ENCODE data around the gene FSD1.

FSD1 gene

GRCh38 chr19:4360081-4360569 lies 55.7 kb downstream of the FSD1 start:
- Histone ChIP-seq H3K9ac (ENCODE audit: low read length) (no peak overlapping the region), H3K36me3 (ENCODE audit: insufficient read depth, low read length) (peaks cover 51% of the 10 kb centered on the region)

GRCh38 chr19:4360641-4361151 lies 56.3 kb downstream of the FSD1 start:
- Histone ChIP-seq H4K20me1 (ENCODE audit: insufficient read depth, low read length) (no peaks in the 10 kb centered on the region), H3K27me3 (ENCODE audit: insufficient read depth, low read length) (no peaks in the 10 kb centered on the region), H3K4me1 (ENCODE audit: insufficient read depth, low read length, severe bottlenecking) (no peaks in the 10 kb centered on the region), H3K4me3 (ENCODE audit: low read depth, low read length, poor library complexity, severe bottlenecking) (no peak overlapping the region), H3K9me2 (ENCODE audit: low read depth, low read length) (no peaks in the 10 kb centered on the region), H3K27ac (ENCODE audit: low read depth, low read length, poor library complexity, severe bottlenecking) (no peak overlapping the region), H3F3A (ENCODE audit: insufficient read depth, low read length) (no peaks in the 10 kb centered on the region), H3K4me2 (ENCODE audit: low read length) (no peak overlapping the region), H3K79me2 (ENCODE audit: insufficient read depth, low read length) (no peaks in the 10 kb centered on the region), H2AFZ (ENCODE audit: low read length) (no peak overlapping the region), H3K9me3 (ENCODE audit: low read length) (no peaks in the 10 kb centered on the region), H3K9ac (ENCODE audit: low read length) (no peak overlapping the region), H3K36me3 (ENCODE audit: insufficient read depth, low read length) (peaks cover 56% of the 10 kb centered on the region)
- TF ChIP-seq EZH2 (IDR thresholded peaks at IDR 0.05; ENCODE audit: borderline replicate concordance, low read length): no peak
- TF ChIP-seq CTCF (IDR thresholded peaks at IDR 0.05; ENCODE audit: low read length): no peak

More at GRCh38 chr19:4360081-4360569, 55.7 kb downstream of the FSD1 start:
- H2AFZ ChIP-seq (ENCODE audit: low read length): no peak overlapping the region
- TF ChIP-seq EZH2 (IDR thresholded peaks at IDR 0.05; ENCODE audit: borderline replicate concordance, low read length): no peak
- no peak for TF ChIP-seq CTCF (IDR thresholded peaks at IDR 0.05; ENCODE audit: low read length)
- H3K4me1 ChIP-seq (ENCODE audit: insufficient read depth, low read length, severe bottlenecking): no peaks in the 10 kb centered on the region
- no peaks in the 10 kb centered on the region for H3K27me3 ChIP-seq (ENCODE audit: insufficient read depth, low read length)
- no peaks in the 10 kb centered on the region for H3F3A ChIP-seq (ENCODE audit: insufficient read depth, low read length)
- no peaks in the 10 kb centered on the region for H3K79me2 ChIP-seq (ENCODE audit: insufficient read depth, low read length)
- H3K4me2 ChIP-seq (ENCODE audit: low read length): no peak overlapping the region
- no peaks in the 10 kb centered on the region for H3K9me2 ChIP-seq (ENCODE audit: low read depth, low read length)
- no peak overlapping the region for H3K4me3 ChIP-seq (ENCODE audit: low read depth, low read length, poor library complexity, severe bottlenecking)
- H4K20me1 ChIP-seq (ENCODE audit: insufficient read depth, low read length): no peaks in the 10 kb centered on the region
- no peaks in the 10 kb centered on the region for H3K9me3 ChIP-seq (ENCODE audit: low read length)
- H3K27ac ChIP-seq (ENCODE audit: low read depth, low read length, poor library complexity, severe bottlenecking): no peak overlapping the region

- no peak overlapping the region for H3K4me3 ChIP-seq (ENCODE audit: low read depth, low read length, poor library complexity, severe bottlenecking)
- H3K27me3 ChIP-seq (ENCODE audit: insufficient read depth, low read length): no peaks in the 10 kb centered on the region
- H3K9ac ChIP-seq (ENCODE audit: low read length): no peak overlapping the region
- H3K9me2 ChIP-seq (ENCODE audit: low read depth, low read length): no peaks in the 10 kb centered on the region
- no peaks in the 10 kb centered on the region for H4K20me1 ChIP-seq (ENCODE audit: insufficient read depth, low read length)
- no peak overlapping the region for H3K4me2 ChIP-seq (ENCODE audit: low read length)
- no peak for TF ChIP-seq EZH2 (IDR thresholded peaks at IDR 0.05; ENCODE audit: borderline replicate concordance, low read length)
- no peak for TF ChIP-seq CTCF (IDR thresholded peaks at IDR 0.05; ENCODE audit: low read length)
- H3K27ac ChIP-seq (ENCODE audit: low read depth, low read length, poor library complexity, severe bottlenecking): no peak overlapping the region
- H3K9me3 ChIP-seq (ENCODE audit: low read length): no peaks in the 10 kb centered on the region
- peaks cover 60% of the 10 kb centered on the region for H3K36me3 ChIP-seq (ENCODE audit: insufficient read depth, low read length)
- no peaks in the 10 kb centered on the region for H3F3A ChIP-seq (ENCODE audit: insufficient read depth, low read length)
- H2AFZ ChIP-seq (ENCODE audit: low read length): no peak overlapping the region
- no peaks in the 10 kb centered on the region for H3K4me1 ChIP-seq (ENCODE audit: insufficient read depth, low read length, severe bottlenecking)
- H3K79me2 ChIP-seq (ENCODE audit: insufficient read depth, low read length): no peaks in the 10 kb centered on the region
These were observed 57.0 kb downstream of the FSD1 start for GRCh38 chr19:4361152-4362046.

Measured in OCI-LY1 (cell line).